ENCODE measurements around the gene DNASE1L3.
A peak's percentile ranks its signal among the peaks of the same experiment; 100 is the strongest.

DNASE1L3 gene

DNA sequence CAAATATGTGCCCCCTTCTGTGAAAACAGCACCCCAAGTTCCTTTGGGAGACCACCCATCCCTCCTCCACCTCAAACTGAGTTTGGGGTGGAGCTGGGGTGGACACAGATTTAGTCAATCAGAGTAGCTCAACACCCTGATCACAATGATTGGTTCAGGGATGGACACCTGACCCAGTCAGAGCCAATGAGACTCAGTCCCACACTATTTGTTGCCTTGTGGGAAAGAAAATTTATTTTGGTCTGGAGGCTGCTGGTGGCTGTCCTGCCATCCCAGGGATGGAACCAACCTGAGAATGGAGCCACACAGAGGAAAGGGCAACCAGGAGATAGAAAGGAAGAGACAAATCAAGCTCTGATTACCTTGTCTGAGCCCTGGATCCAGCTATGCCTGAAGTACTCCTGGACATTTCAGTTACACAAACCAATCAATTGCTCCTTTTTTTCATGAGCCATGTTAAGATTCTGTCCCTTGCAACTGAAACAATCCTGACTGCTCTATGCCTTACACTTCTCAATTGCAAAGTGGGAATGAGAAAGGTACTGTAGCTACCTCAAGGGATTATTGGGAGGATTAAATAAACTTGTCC is 10.6 kb downstream of the DNASE1L3 start:
- DNase-seq = no peak

DNA sequence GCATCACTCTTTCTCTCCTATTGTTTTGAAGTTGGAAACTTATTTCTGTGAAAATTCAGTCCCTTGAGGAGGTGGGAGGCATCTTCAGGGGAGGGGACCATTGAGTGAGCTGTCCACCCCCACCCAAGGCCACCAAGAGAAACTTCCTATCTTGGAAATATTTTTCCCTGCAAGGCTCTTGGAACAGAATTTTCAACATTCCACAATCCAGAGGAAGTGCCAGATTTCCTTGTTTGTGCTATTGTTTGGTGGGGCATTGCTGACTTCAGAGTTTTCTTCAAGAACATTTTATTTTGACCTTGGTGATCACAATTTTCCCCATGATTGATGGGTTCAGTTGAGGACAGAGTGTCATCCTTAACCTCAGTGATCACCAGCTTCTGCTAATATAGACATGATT is 12.0 kb downstream of the DNASE1L3 start:
- DNase-seq = no peak

DNA sequence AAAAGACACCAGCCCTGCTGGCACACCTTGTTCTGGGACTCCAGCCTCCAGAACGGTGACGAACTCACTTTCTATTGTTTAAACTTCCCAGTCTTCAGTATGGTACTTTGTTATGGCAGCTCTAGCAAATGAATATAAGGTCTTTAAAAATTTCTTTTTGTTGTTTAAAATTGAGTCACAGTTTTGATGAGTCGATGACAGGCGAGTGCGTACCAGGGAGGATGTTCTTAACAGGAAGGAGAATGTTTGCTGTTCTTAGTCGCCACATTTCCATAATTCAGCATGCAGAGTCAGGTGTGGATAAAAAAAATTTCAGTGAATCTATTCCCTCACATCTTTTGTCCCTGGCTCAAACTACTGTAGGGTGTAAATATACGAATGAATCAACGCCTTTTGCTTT is 12.4 kb downstream of the DNASE1L3 start:
- DNase-seq = no peak

DNA sequence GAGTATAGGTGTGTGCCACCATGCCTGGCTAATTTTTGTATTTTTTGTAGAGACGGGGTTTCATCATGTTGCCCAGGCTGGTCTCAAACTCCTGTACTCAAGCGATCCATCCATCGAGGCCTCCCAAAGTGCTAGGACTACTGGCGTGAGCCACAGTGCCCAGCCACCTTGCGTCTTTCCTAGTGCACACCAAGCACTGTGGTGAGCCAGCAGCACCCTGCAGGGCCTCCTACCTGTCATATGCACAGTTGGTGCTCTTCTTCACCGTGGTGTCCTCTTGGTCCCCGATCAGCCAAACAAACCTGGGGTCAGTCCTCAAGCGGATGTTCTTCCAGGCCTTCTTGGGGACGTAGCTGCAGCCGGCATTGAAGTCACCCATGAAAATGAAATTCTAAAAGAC is 13.2 kb downstream of the DNASE1L3 start:
- no peak for DNase-seq

DNA sequence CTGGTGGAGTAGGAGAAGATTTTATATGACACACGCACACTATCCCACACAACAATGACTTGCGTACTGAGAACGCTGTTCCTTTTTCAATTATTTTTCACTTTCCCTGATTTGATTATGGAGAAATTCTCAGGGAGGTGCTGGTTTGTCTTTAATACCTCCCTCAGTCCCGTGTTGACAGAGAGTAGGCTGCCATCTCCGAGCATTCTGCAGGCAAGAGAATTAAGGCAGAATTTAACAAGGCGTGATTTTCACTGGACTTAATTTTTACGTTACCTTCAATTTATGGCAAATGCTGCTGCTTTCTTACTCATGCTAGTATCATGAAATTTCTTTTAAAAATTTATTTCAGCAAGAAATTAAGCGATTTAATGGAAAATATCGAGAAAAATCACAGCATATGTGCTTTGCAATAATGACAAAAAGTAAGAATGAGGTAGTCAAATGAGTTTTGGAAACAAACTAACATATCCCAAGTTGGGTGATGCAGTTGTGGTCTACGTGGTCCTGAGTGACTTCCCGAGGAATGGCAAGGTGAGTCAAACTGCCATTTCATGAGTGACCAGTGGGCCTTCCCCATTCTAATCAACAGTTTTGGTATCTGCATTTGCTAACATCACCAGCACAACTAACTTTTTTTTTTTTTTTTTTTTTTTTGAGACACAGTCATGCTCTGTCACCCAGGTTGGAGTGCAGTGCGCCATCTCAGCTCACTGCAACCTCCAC is 16.9 kb downstream of the DNASE1L3 start:
- no peak for DNase-seq

DNA sequence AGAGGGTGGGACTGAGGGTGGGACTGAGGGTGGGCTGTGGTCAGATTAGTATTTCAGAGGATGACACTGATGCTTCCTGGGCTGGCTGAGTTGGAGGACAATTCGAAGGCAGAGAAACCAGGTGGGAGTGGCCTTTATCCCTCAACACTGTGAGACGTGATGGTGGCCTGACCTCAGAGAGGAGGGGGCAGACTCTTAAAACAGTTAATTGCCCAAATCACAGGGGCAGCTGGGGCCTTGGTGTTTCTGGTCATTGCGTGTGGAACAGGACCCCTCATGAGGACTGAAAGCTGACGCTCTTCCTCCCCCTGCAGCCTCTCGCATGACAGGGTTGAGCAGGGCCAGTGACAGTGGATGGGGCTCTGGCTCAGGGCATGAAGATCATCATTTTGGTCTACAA is 18.7 kb downstream of the DNASE1L3 start:
- no peak for DNase-seq

- no peak for DNase-seq
Observed at GRCh38 chr3:58191361-58191991, 19.3 kb downstream of the DNASE1L3 start.

DNA sequence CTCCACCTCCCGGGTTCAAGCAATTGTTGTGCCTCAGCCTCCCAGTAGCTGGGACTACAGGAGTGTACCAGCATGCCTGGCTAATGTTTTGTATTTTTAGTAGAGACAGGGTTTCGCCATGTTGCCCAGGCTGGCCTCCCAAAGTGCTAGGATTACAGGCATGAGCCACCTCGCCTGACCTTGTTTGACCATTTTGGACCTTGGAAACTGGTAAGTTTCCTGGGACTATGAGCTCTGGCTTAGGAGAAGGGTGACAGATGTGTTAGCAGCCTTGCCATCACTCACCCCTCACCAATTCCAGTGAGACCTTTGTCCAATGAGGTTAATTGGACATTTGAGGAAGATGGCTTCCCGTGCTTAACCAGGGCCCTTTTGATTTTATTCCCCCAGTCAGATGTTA is 19.9 kb downstream of the DNASE1L3 start:
- no peak for DNase-seq

DNA sequence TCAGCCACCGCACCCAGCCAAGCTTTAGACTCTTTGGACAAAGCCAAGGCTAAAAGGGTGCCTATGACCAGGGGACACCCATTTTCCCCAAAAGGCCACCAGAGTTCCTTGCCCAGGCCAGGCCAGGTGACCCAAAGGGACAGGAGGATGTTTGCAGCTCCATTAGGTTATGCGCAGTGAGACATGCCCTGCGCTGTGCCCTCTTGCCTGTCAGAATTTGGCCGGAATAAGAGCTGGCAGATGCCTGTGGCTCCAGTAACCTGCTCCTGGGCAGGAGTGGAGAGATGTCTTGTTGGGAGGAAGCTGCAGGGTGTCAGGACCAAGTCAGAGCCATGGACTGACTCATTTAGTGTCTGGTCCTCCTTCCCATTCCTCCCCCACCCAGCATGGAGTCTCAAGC is 20.5 kb downstream of the DNASE1L3 start:
- no peak for DNase-seq

DNA sequence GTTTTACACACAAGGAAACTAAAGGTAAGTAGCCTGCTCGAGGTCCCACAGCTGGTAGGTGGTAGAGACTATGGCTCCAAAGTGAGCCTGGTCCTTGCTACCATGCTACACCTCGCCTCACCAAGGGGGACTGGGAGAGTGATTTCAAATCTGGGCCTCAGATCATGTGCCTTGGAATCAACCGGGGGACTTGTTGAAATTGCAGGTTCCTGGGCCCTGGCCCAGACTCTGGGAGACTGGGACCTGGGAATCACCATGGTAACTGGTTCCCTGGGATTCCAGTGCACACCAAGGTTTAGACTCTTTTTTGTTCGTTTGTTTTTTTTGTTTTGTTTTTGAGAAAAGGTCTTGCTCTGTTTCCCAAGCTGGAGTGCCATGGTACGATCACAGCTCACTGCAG is 21.1 kb downstream of the DNASE1L3 start:
- DNase-seq = no peak

GRCh38 chr3:58188921-58189451 is 21.8 kb downstream of the DNASE1L3 start:
- no peak for DNase-seq

- no peak for DNase-seq
Observed at GRCh38 chr3:58188173-58188564, 22.6 kb downstream of the DNASE1L3 start.

DNA sequence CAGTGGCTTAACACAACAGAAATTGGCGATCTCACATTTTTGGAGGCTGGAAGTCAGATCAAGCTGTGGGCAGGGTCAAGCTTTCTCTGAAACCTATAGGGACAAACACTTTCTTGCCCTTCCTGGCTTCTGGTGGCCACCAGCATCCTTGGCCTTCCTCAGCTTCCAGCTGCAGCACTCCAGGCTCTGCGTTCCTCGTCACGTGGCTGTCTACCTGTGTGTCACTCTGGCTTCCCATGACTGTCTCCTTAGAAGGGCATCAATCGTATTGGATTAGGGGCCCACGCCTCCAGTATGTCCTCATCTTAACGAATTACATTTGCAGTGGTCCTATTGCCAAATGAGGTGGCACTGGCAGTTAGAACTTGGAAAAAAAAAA is 25.8 kb downstream of the DNASE1L3 start:
- no peak for DNase-seq

GRCh38 chr3:58184309-58184981 is 26.3 kb downstream of the DNASE1L3 start:
- DNase-seq = no peak

GRCh38 chr3:58183891-58184290 is 26.9 kb downstream of the DNASE1L3 start:
- DNase-seq = no peak

DNA sequence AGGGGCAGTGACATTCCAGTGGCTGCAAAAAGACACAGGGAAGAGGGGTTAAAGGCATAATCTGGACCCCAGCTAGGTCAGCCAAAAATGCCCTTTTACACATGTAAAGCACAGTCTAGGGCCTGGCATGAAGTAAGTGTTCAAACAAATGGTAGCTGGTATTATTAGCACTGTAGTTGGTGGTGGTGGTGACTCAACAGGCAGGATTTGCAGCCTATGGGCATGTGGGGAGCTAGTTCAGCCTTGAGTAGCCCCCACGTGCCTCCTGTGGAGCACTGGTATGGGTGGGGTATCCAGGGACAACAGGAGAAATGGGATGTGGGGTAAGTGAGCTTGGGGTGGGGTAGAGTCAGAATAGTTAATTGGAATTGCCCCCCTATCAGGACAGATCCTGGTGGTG is 27.6 kb downstream of the DNASE1L3 start:
- no peak for DNase-seq

- no peak for DNase-seq
Observed at GRCh38 chr3:58180940-58181587, 29.7 kb downstream of the DNASE1L3 start.

DNA sequence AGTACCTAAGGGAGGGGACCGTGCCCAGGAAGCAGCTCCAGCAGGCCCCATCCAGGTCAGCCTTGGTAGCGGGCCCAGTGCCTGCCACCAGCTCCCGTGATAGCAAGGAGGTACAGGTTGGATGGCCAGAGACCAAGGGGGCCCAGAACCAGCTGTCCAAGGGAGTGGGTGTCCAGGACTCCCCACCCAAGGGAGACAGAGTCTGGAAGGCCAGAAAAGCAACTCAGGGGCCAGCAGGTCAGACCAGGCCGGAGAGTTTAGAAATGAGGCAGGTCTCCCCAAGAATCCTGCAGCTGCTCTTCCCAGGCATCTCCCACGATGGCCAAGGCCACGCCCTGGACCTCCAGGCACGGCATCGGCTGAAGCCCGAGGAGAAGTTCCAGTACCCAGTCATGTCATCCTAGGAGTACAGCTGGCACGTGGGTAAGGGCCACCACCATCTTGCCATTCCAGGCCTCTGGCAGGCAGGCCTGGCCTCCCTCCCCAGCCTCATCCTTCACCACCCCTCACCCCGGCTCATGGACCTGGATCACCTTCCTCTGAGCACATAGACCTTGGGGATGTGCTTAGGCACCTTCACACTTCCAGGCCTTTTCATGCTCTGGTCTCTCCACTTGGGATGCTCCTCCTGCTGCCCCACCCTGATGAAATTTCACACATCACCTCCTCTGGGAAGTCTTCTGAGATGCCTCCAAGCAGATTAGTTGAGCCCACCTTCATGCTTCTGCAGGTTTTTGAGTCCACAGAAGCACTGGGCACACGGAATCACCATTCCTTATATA is 30.5 kb downstream of the DNASE1L3 start:
- DNase-seq = no peak

GRCh38 chr3:58179235-58180098 is 31.3 kb downstream of the DNASE1L3 start:
- no peak for DNase-seq

- peak in 1 of 5 experiments; percentile 13 for DNase-seq
Observed at GRCh38 chr3:58178528-58179234, 32.1 kb downstream of the DNASE1L3 start.

Data from T-helper 2 cell (primary cell).